HepG2 (cell line): ENCODE results near the gene SRXN1. TPM values are rescaled to one million over a fixed set of nuclear protein-coding genes. Genes with fewer than 3 reads are reported as not detected.

Source experiments
- CEBPG ChIP-seq: IDR thresholded peaks from 2 replicates; pipeline ENCODE4 v1.6.1; 2016
- CHD4 ChIP-seq: fragments of 200-600 bp; sonication (generic); IDR thresholded peaks from 2 replicates; pipeline ENCODE4 v1.7.0; 2017; ENCODE audit warnings: mild to moderate bottlenecking, low read length, borderline replicate concordance
- HDAC1 ChIP-seq: sonication (generic); formaldehyde crosslinking; IDR thresholded peaks from 2 replicates; pipeline ENCODE4 v1.5.1; 2020; ENCODE audit warnings: mild to moderate bottlenecking, missing genetic modification reagents
- HNF4A ChIP-seq: sonication (generic); formaldehyde crosslinking; IDR thresholded peaks from 2 replicates; pipeline ENCODE4 v1.4.0; 2020; ENCODE audit warnings: missing genetic modification reagents
- JUND ChIP-seq: sonication (generic); formaldehyde crosslinking; IDR thresholded peaks from 2 replicates; pipeline ENCODE4 v1.8.0; 2022; ENCODE audit warnings: mild to moderate bottlenecking, missing genetic modification reagents
- MIER3 ChIP-seq: IDR thresholded peaks from 2 replicates; pipeline ENCODE4 v1.6.1; 2016; ENCODE audit warnings: missing compliant biosample characterization, borderline replicate concordance
- NCOA1 ChIP-seq: sonication (generic); formaldehyde crosslinking; IDR thresholded peaks from 2 replicates; pipeline ENCODE4 v1.9.0; 2021; ENCODE audit warnings: missing genetic modification reagents
- NFIB ChIP-seq: sonication (generic); formaldehyde crosslinking; IDR thresholded peaks from 2 replicates; pipeline ENCODE4 v1.9.0; 2021; ENCODE audit warnings: missing genetic modification reagents, mild to moderate bottlenecking, borderline replicate concordance
- SMAD1 ChIP-seq: sonication (generic); formaldehyde crosslinking; IDR thresholded peaks from 2 replicates; pipeline ENCODE4 v1.4.0; 2020; ENCODE audit warnings: missing genetic modification reagents, low read depth, mild to moderate bottlenecking, borderline replicate concordance
- ZFAT ChIP-seq: sonication (generic); formaldehyde crosslinking; conservative IDR thresholded peaks from 2 replicates; pipeline ENCODE4 v1.8.1; 2023; ENCODE audit warnings: missing genetic modification reagents, inconsistent platforms
- ZNF558 ChIP-seq: sonication (generic); formaldehyde crosslinking; IDR thresholded peaks from 2 replicates; pipeline ENCODE4 v1.9.0; 2022; ENCODE audit warnings: mild to moderate bottlenecking, missing genetic modification reagents, borderline replicate concordance
- ZNF816 ChIP-seq: sonication (generic); formaldehyde crosslinking; IDR thresholded peaks from 2 replicates; pipeline ENCODE4 v1.8.0; 2022; ENCODE audit warnings: missing genetic modification reagents, mild to moderate bottlenecking, borderline replicate concordance
- polyA plus RNA-seq, 8 experiments: library from polyadenylated mRNA; depleted of rRNA in 3 of 8; stranded (reverse) in 7 of 8; unstranded in 1 of 8; fragments of >200 nt; fragmentation: Illumina TruSeq in 4 of 8; extraction: Trizol in 4 of 8; gene quantifications; 2 replicates each; pipeline versions ENCODE4 v1.2.1 to v1.2.3, GENCODE V29; 2011 to 2016; ENCODE audit warnings: low read depth in 4 of 8, missing spikeins in 1 of 8, mixed read lengths in 1 of 8; ENCODE audit not compliant: insufficient read depth in 1 of 8
- total RNA-seq, 5 experiments: library from RNA; depleted of rRNA; stranded (reverse); fragments of >200 nt; fragmentation: Illumina TruSeq; extraction: Trizol; gene quantifications; 2 replicates each; pipeline ENCODE4 v1.2.3, GENCODE V29; 2016; ENCODE audit warnings: low read depth in 1 of 5
- TF ChIP-seq, protein P1 (sequence below): sonication (generic); formaldehyde crosslinking; IDR thresholded peaks from 2 replicates; pipeline ENCODE4 v1.4.0; 2020; ENCODE audit warnings: missing genetic modification reagents, mild to moderate bottlenecking, borderline replicate concordance
- TF ChIP-seq, protein P2 (sequence below): IDR thresholded peaks from 2 replicates; pipeline ENCODE4 v1.6.1; 2018; ENCODE audit warnings: missing genetic modification reagents
- TF ChIP-seq, protein P3 (sequence below): sonication (generic); formaldehyde crosslinking; IDR thresholded peaks from 2 replicates; pipeline ENCODE4 v1.4.0; 2020; ENCODE audit warnings: low read depth, missing genetic modification reagents
- TF ChIP-seq, protein P4 (sequence below): sonication (generic); formaldehyde crosslinking; IDR thresholded peaks from 2 replicates; pipeline ENCODE4 v1.8.0; 2022; ENCODE audit warnings: mild to moderate bottlenecking, missing genetic modification reagents, borderline replicate concordance
- TF ChIP-seq, protein P5 (sequence below): sonication (generic); formaldehyde crosslinking; conservative IDR thresholded peaks from 2 replicates; pipeline ENCODE4 v1.4.0; 2020; ENCODE audit warnings: missing genetic modification reagents

Gene SRXN1
- total and polyA plus RNA-seq, 2 of the 13 experiments (the other 11 are each of a cell fraction or from before 2014, with no cell fraction given) = 29.9 to 87.7 TPM

DNA sequence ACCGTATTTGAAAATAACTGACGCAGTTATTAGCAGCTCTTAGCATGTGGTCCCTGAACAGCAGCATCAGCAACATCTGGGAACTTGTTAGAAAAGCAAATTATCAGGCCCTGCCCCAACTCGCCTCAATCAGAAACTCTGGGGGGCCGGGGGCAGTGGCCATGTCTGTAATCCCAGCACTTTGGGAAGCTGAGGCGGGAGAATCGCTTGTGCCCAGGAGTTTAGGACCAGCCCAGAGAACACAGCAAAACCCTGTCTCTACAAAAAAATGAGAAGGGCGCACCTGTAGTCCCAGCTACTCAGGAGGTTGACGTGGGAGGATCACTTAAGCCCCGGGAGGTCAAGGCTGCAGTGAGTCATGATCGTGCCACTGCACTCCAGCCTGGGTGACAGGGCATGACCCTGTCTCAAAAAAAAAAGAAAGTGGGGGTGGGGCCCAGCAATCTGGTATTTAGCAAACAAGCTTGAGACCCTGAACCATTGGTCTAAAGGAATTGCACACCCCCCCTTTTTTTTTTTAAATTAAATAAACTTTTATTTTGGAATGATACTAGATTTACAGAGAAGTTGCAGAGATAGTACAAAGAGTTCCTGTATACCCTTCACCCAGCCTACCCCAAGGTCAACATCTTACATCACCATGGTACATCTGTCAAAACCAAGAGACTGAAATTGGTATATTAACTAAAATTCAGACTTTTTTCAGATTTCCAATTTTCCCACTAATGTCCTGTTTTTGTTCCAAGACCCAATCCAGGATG is 6.7 kb downstream of the SRXN1 start (continued):
- TF ChIP-seq, protein P1, sequence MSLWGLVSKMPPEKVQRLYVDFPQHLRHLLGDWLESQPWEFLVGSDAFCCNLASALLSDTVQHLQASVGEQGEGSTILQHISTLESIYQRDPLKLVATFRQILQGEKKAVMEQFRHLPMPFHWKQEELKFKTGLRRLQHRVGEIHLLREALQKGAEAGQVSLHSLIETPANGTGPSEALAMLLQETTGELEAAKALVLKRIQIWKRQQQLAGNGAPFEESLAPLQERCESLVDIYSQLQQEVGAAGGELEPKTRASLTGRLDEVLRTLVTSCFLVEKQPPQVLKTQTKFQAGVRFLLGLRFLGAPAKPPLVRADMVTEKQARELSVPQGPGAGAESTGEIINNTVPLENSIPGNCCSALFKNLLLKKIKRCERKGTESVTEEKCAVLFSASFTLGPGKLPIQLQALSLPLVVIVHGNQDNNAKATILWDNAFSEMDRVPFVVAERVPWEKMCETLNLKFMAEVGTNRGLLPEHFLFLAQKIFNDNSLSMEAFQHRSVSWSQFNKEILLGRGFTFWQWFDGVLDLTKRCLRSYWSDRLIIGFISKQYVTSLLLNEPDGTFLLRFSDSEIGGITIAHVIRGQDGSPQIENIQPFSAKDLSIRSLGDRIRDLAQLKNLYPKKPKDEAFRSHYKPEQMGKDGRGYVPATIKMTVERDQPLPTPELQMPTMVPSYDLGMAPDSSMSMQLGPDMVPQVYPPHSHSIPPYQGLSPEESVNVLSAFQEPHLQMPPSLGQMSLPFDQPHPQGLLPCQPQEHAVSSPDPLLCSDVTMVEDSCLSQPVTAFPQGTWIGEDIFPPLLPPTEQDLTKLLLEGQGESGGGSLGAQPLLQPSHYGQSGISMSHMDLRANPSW (CRISPR knock-in tag) = 0 out of 2 replicates have a peak, but pooled peaks have one; percentile 7
- no peak for TF ChIP-seq ZNF558 (CRISPR knock-in tag)
- no peak for TF ChIP-seq ZNF816 (CRISPR knock-in tag)
- 0 out of 2 replicates have a peak, but pooled peaks have one; percentile 17 for TF ChIP-seq NCOA1 (CRISPR knock-in tag)
- TF ChIP-seq, protein P2, sequence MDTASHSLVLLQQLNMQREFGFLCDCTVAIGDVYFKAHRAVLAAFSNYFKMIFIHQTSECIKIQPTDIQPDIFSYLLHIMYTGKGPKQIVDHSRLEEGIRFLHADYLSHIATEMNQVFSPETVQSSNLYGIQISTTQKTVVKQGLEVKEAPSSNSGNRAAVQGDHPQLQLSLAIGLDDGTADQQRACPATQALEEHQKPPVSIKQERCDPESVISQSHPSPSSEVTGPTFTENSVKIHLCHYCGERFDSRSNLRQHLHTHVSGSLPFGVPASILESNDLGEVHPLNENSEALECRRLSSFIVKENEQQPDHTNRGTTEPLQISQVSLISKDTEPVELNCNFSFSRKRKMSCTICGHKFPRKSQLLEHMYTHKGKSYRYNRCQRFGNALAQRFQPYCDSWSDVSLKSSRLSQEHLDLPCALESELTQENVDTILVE (CRISPR knock-in tag) = peak; percentile 14; the same call in 1 of the 2 replicates
- no peak for TF ChIP-seq MIER3
- TF ChIP-seq, protein P3, sequence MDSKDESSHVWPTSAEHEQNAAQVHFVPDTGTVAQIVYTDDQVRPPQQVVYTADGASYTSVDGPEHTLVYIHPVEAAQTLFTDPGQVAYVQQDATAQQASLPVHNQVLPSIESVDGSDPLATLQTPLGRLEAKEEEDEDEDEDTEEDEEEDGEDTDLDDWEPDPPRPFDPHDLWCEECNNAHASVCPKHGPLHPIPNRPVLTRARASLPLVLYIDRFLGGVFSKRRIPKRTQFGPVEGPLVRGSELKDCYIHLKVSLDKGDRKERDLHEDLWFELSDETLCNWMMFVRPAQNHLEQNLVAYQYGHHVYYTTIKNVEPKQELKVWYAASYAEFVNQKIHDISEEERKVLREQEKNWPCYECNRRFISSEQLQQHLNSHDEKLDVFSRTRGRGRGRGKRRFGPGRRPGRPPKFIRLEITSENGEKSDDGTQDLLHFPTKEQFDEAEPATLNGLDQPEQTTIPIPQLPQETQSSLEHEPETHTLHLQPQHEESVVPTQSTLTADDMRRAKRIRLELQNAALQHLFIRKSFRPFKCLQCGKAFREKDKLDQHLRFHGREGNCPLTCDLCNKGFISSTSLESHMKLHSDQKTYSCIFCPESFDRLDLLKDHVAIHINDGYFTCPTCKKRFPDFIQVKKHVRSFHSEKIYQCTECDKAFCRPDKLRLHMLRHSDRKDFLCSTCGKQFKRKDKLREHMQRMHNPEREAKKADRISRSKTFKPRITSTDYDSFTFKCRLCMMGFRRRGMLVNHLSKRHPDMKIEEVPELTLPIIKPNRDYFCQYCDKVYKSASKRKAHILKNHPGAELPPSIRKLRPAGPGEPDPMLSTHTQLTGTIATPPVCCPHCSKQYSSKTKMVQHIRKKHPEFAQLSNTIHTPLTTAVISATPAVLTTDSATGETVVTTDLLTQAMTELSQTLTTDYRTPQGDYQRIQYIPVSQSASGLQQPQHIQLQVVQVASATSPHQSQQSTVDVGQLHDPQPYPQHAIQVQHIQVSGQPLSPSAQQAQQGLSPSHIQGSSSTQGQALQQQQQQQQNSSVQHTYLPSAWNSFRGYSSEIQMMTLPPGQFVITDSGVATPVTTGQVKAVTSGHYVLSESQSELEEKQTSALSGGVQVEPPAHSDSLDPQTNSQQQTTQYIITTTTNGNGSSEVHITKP = peak; percentile 31; the same call in 1 of the 2 replicates
- TF ChIP-seq ZFAT (CRISPR knock-in tag) = no peak
- no peak; the same call in 1 of the 2 replicates for TF ChIP-seq HDAC1 (CRISPR knock-in tag)
- TF ChIP-seq, protein P4, sequence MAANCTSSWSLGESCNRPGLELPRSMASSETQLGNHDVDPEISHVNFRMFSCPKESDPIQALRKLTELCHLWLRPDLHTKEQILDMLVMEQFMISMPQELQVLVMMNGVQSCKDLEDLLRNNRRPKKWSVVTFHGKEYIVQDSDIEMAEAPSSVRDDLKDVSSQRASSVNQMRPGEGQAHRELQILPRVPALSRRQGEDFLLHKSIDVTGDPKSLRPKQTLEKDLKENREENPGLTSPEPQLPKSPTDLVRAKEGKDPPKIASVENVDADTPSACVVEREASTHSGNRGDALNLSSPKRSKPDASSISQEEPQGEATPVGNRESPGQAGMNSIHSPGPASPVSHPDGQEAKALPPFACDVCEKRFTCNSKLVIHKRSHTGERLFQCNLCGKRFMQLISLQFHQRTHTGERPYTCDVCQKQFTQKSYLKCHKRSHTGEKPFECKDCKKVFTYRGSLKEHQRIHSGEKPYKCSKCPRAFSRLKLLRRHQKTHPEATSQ = 0 out of 2 replicates have a peak, but pooled peaks have one; percentile 10
- peak; percentile 24; the same call in 1 of the 2 replicates for TF ChIP-seq CHD4
- 0 out of 2 replicates have a peak, but pooled peaks have one; percentile 21 for TF ChIP-seq SMAD1 (CRISPR knock-in tag)
- peak; percentile 78 for TF ChIP-seq JUND (CRISPR knock-in tag)
- peak; percentile 42 for TF ChIP-seq CEBPG (CRISPR knock-in tag)
- peak; percentile 31; the same call in 1 of the 2 replicates for TF ChIP-seq HNF4A
- TF ChIP-seq NFIB (CRISPR knock-in tag) = no peak
- TF ChIP-seq, protein P5, sequence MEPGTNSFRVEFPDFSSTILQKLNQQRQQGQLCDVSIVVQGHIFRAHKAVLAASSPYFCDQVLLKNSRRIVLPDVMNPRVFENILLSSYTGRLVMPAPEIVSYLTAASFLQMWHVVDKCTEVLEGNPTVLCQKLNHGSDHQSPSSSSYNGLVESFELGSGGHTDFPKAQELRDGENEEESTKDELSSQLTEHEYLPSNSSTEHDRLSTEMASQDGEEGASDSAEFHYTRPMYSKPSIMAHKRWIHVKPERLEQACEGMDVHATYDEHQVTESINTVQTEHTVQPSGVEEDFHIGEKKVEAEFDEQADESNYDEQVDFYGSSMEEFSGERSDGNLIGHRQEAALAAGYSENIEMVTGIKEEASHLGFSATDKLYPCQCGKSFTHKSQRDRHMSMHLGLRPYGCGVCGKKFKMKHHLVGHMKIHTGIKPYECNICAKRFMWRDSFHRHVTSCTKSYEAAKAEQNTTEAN (CRISPR knock-in tag) = no peak
